DMS79 treated with DMSO at 0.1 percent for 48 hours (cell line): ENCODE results near the gene CNNM1.
A peak's percentile ranks its signal among the peaks of the same experiment; 100 is the strongest.

ENCODE experiments used
- DNase-seq: peaks from one replicate; lab custom pipeline; 2025; lab: John Stamatoyannopoulos, UW

The CNNM1 gene

GRCh38 chr10:99329304-99329553 lies at the start of gene CNNM1:
CNNM1 (plus strand) TSS chr10:99329356; CDS start chr10:99329388, 32 bp downstream.
- peak; percentile 4 for DNase-seq

GRCh38 chr10:99279626-99280111 lies 49.5 kb upstream of the CNNM1 start:
- no peak for DNase-seq

GRCh38 chr10:99280472-99280871 lies 48.7 kb upstream of the CNNM1 start:
- no peak for DNase-seq

GRCh38 chr10:99285881-99286280 lies 43.3 kb upstream of the CNNM1 start:
- DNase-seq, result no peak

- DNase-seq, result no peak
These were observed 38.9 kb upstream of the CNNM1 start for GRCh38 chr10:99290306-99290705.

- no peak for DNase-seq
These were observed 37.0 kb upstream of the CNNM1 start for GRCh38 chr10:99292159-99292558.

- no peak for DNase-seq
These were observed 32.6 kb upstream of the CNNM1 start for GRCh38 chr10:99296605-99297004.

GRCh38 chr10:99297033-99297432 lies 32.1 kb upstream of the CNNM1 start:
- DNase-seq, result no peak

GRCh38 chr10:99303899-99304861 lies 25.0 kb upstream of the CNNM1 start:
- no peak for DNase-seq

GRCh38 chr10:99304862-99305229 lies 24.3 kb upstream of the CNNM1 start:
- no peak for DNase-seq

GRCh38 chr10:99312501-99312900 lies 16.7 kb upstream of the CNNM1 start:
- DNase-seq, result no peak

- no peak for DNase-seq
These were observed 13.3 kb upstream of the CNNM1 start for GRCh38 chr10:99315853-99316252.

GRCh38 chr10:99316374-99316773 lies 12.8 kb upstream of the CNNM1 start:
- DNase-seq, result no peak

GRCh38 chr10:99318048-99318447 lies 11.1 kb upstream of the CNNM1 start:
- DNase-seq, result no peak

GRCh38 chr10:99318475-99318874 lies 10.7 kb upstream of the CNNM1 start:
- DNase-seq, result no peak

GRCh38 chr10:99325281-99325680 lies 3.9 kb upstream of the CNNM1 start:
- no peak for DNase-seq

GRCh38 chr10:99326871-99327270 lies 2.3 kb upstream of the CNNM1 start:
- DNase-seq, result no peak

- DNase-seq, result no peak
These were observed 415 bp upstream of the CNNM1 start for GRCh38 chr10:99328579-99329303.

GRCh38 chr10:99329554-99330346 lies 594 bp downstream of the CNNM1 start:
- DNase-seq, result no peak

- DNase-seq, result no peak
These were observed 1.3 kb downstream of the CNNM1 start for GRCh38 chr10:99330347-99330924.

GRCh38 chr10:99331207-99331803 lies 2.1 kb downstream of the CNNM1 start:
- no peak for DNase-seq
